T-helper 22 cell (primary cell): ENCODE measurements around the gene AXIN2.

Source experiments
- DNase-seq: peaks from one replicate; pipeline ENCODE4 v3.0.0-alpha.2; 2020; ENCODE audit warnings: low read depth

AXIN2 gene

DNA sequence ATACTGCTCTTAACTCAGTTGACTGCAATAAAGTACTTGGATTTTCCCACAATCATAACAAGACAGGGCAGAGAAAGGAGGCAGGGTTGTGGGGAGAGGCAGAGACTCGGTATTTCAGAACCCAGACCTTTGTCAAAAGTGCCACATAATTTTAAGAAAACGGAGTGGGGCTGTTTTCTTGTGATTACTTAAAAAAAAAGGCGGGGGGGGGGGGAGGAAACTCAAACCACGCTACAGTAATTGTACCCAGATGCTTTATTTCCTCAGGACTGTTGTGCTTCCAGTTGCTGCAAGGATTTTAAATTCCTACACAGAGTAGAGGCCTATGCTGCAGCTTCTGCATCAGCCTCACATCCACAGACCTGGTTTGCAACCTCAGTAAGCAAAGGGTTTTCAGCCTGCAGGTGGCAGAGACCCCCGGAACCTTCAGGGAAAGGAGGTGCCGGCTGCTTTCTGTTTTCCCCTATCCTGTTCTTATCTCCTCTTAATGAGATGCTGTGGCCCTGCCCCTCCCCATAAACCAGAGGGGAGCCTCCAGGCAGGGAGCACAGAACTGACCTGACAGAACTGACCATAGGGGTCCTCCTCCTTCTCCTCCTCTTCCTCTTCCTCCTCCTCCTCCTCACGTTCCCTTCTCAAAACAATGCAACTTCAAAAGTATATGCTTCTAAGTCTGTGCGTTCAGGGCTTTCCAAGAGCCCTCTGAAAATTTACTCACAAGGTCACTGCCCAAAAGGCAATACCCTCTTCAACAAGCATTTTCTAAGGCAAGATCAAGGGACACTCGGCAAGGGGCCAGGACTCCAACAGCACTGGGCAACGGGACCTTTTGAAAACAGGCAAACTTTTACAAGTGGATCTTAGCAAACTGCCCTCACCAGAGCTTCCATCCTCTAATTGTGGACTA is 7.5 kb downstream of the AXIN2 start:
- DNase-seq, result no peak

DNA sequence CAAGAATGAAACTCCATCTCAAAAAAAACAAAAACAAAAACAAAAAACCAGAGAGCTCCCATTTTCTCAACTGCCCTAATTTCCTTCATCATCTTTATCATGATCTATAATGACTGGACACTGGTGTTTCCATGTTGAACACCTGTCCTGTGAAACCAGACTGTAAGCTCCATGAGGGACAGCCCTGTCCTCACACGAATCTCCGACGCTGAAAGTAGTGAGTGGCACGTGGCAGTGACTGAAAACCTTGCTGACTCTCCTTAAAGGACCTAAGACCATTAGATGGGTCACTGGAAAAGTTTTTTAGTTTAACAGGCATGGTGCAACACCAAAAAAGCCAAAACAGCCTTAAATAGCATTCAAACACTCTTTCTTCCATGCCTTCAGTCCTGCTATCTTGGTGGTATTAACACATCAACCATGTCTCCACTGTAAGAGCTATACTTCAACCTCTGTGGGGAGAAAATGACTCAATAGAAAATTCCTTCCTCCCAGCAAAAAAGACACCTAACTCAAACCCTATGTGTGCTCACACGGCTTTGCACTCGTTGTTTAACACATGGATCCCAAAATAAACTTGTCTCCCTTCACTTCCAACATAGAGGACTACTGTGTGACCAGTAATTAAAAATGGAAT is 8.3 kb downstream of the AXIN2 start:
- no peak for DNase-seq

DNA sequence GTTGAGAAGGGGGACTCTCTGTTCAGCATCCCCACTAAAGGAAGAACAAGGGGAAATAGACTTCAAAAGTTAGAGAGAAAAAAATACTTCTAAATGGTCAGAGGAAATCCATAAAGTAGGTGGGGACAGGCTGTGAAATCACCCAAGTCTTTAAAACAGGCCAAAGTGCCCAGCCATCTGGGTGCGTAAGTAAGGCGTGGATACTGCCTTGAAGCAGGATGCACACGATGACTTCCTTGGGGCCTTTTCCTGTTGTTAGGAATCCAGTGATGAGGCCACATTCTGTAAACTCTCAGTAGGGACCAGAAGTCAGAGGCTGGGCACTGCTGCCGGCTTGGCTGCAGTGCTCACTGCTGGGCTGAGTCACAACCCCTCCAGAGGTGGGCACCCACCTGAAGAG is 9.2 kb downstream of the AXIN2 start:
- no peak for DNase-seq

GRCh38 chr17:65551267-65552040 is 10.0 kb downstream of the AXIN2 start:
- no peak for DNase-seq

- DNase-seq, result no peak
Measured at GRCh38 chr17:65550758-65551157, 10.7 kb downstream of the AXIN2 start.

- DNase-seq, result no peak
Measured at GRCh38 chr17:65550075-65550662, 11.3 kb downstream of the AXIN2 start.

GRCh38 chr17:65548269-65548969 is 13.0 kb downstream of the AXIN2 start:
- no peak for DNase-seq

- DNase-seq, result no peak
Measured at GRCh38 chr17:65547253-65547670, 14.2 kb downstream of the AXIN2 start.

DNA sequence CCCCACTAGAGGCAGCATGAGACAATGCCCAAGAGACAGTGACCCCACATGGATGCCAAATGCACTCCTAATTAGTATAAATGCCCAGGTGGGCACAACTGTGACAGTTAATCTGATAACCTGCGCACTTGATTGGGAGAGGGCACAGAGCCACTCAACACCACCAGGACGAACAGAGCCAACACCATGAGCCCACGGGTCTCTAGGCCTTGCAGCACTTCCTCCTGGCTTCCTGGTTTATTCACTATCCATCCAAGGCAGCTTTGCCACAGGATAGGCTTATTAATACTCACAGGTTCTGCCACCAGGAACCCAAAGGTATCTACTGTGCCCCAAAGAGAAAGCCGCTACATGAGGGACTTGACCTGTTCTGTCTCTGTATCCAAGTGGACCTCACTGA is 14.9 kb downstream of the AXIN2 start:
- no peak for DNase-seq

DNA sequence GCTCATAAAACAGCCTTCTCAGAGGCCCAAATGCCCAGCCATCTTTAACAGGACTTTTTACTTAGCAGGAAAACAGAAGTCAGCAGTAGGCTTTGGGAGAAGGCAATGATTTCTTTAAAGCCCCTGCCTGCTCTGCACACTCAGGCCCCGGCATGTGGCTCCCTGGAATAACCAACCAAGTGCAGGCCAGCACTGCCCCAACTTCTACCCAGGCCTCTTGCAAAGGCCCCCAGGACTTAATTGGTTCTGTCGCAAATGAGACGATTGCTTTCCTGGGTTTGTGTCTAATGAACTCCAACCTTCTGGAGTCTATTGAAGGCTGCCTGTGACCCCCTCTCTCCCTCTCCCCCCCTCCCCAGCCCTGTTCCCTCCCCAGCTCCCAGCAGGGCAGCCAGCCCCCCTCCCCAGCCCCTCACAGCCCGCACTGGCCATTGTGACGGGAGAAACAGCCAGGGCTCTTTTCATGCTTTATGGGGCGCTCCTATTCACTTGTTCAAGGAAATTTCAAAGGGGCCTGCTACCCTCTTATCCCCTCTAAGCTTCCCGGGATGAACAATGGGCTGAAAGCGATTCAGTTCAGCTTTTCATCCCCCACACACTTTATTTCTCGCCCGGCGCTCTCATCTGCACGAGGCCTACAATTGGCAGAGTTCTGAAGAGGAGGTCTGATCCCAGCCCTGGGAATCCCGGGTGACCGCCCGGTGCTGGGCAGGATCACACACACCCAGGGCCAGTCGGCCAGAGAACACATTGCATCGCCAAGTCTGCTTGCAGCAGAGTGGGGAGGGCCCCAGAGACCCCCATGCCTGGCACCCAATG is 15.5 kb downstream of the AXIN2 start:
- DNase-seq, result no peak

DNA sequence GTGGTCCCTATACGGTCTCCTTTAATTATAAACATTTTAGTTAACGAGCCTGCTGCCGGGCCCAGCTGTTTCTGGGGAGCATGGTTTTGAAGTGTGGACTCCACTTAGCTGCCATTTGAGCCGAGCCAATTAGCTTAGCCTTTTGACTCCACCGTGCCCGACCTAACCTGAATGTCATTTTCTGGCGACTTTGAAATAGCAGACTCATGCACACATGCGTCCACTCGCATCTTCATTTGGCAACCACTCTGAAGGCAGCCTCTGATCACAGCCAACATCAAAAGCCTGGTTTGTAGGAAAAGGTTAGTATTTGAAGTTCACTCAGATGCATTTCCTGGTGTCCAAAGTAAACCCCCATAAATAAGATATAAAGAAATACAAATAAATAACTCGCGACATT is 16.8 kb downstream of the AXIN2 start:
- DNase-seq, result no peak

GRCh38 chr17:65542610-65543009 is 18.8 kb downstream of the AXIN2 start:
- DNase-seq, result no peak

GRCh38 chr17:65542067-65542466 is 19.4 kb downstream of the AXIN2 start:
- DNase-seq, result no peak

GRCh38 chr17:65541453-65541852 is 20.0 kb downstream of the AXIN2 start:
- DNase-seq, result no peak

GRCh38 chr17:65539630-65540266 is 21.7 kb downstream of the AXIN2 start:
- no peak for DNase-seq

DNA sequence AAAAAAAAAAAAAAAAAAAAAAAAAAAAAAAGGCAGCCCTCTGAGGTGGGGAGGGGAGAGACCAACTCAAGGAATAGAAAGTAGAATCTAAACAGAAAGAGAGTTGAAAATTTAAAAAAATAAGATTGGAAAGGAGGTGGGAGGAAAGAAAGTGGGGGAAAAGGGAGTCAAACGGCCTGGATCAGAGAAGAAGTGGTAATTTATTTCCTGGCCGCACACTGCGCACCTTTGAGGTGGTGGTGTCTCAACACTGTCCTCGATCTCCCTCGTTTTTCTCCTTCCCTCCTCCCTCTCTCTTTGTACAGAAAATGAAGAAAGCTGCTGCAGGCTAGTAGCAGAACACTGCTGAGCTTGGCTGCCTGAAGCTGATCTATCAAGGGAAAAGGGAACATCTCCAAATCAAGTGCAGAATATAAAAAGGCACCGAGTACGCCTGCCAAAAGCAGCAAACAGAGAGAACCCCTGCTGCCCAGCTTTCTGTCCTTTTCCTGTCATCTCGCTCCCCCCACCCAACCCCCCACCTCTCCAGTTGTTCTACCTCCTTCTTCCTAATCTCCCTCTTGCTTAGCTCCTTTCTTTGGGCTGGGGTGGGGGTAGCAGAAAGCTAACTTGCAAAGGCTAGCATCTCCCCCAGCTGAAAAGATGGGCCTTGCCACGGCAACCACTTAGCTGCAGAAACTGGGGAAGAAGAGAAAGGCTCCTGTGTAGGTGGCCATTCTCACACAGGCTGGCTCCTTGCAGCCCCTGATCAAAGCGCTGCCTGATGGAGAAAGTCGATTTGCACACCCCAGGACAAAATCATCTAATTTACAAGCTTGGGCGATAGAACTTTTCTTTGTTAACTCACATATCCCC is 22.5 kb downstream of the AXIN2 start:
- DNase-seq, result no peak

- no peak for DNase-seq
Measured at GRCh38 chr17:65537845-65538674, 23.4 kb downstream of the AXIN2 start.

DNA sequence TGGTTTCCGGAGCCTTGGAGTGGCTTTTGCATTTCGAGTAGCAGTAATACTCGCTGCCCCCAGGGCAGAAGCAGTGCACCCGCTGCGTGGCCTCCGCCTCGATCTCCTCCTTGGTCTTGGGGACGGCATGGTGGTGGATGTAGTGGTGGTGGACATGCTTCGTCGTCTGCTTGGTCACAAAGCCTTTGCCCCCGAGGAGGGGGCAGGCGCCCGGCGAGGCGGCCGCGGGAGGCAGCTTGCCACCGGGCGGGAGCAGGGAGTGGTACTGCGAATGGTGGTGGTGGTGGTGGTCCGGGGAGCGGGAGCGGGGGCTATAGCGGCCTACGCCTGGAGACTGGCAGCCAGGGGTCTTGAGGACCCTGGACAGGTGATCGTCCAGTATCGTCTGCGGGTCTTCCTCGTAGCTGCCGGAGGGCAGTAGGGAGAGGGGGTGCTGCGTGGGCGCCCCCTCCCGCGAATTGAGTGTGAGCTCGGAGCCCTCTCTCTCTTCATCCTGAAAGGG is 24.1 kb downstream of the AXIN2 start:
- DNase-seq, result no peak
